Activated T-cell treated with anti-CD3 and anti-CD28 coated beads for 24 hours (primary cell): Measurements from ENCODE around the gene ZMYND8.
A peak's percentile ranks its signal among the peaks of the same experiment; 100 is the strongest.
"Not testable (repeated sequence)": the region's sequence is repeated elsewhere in the genome, so short reads cannot be mapped to it uniquely, and the experiment has no call there.

Experiments used
- DNase-seq: peaks from one replicate; pipeline ENCODE4 v3.0.0-alpha.2; 2020; ENCODE audit warnings: low read depth

Gene ZMYND8

GRCh38 chr20:47286681-47287080 lies 69.8 kb downstream of the ZMYND8 start:
- DNase-seq = no peak

DNA sequence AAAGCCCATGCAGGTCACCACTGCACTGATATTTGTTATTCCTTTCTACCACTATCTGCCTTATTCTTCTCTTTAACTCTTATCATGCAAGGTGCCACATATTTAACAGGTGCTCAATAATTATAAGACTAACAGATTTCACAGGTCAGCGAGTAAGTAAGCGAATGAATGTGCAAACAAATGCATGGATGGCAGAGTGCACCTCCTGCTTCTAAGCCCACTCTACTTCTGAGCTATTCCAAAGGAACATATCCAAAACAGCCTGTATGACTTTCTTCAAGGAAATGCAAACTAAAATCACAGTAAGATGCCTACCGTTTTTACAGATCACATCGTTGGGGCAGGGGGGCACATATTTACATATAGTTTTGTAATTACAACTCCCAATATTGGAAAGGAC lies 71.3 kb downstream of the ZMYND8 start:
- DNase-seq = no peak

DNA sequence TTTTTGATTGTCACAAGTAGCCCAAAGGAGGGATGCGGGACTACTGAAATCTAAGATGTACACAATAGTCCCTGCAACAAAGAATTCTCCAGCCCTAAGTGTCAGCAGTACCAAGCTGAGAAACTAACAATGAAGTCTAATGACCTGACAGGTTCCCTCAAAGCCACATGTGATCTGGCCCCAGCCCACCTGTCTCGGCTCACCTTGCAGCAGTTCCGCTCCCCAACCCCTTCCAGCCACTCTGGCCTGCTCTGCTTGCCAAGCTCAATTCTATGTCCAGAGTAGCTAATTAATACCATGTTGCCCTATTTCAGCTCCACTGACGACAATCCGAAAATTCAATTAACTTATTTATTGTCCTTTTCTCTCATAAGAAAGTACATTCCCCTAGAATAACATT lies 72.1 kb downstream of the ZMYND8 start:
- no peak for DNase-seq

DNA sequence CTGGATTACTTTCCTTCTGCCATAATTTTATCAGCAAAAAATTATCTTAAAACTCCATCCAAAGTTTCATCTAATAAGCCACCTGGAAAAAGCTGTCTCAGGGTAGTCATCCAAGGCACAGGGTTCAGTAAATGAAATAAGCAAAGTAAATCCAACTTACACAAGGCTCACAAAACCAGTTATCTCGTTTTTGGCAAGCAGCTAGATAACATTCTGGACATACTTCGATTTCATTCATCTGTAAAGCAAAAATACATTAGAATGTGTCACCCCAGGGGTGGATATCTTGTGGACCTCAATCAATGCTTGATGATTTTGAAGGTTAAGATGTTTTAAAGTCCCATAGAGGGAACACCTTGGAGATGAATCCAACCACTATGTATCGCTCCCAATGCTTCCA lies 73.1 kb downstream of the ZMYND8 start:
- no peak for DNase-seq

DNA sequence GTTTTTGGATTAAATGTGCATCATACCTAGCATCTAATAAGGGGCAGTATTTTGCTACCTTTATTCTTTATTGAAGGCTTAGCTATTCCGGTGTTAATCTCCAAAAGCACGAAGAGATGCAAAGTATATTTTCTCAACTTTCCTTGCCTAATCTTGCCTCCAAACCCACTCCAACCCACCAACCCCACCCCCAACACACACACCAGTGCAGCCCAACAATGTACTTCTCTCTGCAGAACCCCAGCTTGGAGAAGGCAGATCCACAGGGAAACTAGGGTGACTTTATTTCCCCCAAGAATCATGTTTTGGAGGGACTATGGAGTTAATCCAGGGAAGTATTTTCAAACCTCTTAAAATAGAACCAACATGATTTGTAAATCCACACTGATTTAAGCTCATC lies 73.6 kb downstream of the ZMYND8 start:
- DNase-seq = no peak

- no peak for DNase-seq
Observed at GRCh38 chr20:47281376-47281775, 75.1 kb downstream of the ZMYND8 start.

- no peak for DNase-seq
Observed at GRCh38 chr20:47280668-47281067, 75.8 kb downstream of the ZMYND8 start.

DNA sequence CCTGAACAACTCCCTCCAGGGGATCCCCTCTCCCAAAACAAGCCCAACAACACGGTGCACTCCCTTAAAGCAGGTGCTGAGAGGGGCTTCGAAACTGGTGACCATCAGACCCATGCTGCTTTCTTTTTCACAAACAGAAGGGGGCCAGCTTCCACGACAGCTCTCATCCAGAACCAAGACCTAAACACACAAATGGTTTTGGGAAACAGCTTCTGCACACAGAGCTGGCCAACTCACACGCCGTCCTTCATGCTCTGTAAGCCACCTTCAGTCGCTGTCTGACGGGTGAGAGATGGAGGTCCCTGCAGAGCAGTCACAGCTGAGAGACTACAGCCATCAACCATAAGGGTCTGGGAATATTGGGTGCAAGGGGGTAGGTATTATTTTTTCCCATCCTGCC lies 76.3 kb downstream of the ZMYND8 start:
- no peak for DNase-seq

- DNase-seq = no peak
Observed at GRCh38 chr20:47278907-47279348, 77.6 kb downstream of the ZMYND8 start.

DNA sequence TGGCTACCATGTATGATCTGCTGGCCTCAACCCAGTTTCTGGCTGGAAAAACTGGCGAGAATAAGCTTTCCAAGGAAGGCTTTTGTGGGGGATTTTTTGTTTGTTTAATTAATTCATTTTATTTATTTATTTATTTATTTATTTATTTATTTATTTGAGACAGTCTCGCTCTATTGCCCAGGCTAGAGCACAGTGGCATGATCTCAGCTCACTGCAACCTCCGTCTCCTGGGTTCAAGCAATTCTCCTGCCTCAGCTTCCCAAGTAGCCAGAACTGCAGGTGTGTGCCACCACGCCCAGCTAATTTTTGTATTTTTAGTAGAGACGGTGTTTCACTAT lies 79.0 kb downstream of the ZMYND8 start:
- not testable (repeated sequence) for DNase-seq

DNA sequence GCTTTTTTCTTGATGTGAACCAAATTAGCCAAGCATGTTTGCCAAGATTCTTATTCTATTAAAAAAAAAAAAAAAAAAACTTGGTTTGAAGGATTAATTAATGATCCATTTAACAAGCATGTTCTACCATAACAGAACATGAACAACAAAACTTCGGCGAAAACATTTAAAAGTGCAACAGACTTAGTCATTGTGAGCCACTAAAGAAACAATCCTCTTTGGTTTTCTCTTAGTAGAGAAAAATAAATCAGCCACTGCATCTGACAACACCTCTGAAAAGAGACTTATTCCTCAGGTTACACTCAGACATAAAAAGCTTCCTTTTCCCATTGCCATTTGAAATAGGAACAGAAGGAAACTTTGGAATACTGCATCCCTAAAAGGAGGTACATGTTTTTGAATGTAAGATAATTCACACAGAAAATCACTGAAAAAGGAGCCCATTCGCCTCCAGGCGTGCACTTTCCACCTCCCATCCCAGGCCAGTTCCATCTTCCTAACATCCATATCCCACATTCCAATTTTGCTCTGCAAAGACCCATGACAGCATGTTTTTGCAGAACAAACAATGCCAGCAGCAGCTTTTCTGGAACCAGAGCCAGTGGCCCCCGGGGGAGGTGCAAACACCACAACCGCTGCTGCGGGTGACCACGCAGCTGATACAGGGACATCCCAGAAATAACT lies 79.5 kb downstream of the ZMYND8 start:
- no peak for DNase-seq

DNA sequence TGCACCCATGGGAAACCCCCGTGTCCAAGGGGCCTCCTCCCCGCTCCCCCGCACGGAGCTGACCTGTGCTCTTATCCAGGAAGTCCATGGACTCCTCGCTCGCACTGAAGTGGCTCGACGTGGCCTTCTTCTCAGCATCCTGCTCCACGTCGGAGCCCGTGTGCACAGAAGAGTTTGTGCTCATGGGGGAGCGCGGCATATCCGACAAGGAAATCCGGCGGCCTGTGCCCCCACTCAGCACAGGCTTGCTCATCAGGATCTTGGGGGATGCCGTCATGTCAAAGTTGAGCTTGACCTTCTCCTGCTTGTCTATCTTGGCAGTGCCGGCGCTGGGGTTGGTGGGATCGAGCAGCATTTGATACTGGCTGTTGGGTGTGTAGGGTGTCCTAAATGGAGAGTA lies 80.2 kb downstream of the ZMYND8 start:
- no peak for DNase-seq

- no peak for DNase-seq
Observed at GRCh38 chr20:47275548-47275947, 81.0 kb downstream of the ZMYND8 start.

DNA sequence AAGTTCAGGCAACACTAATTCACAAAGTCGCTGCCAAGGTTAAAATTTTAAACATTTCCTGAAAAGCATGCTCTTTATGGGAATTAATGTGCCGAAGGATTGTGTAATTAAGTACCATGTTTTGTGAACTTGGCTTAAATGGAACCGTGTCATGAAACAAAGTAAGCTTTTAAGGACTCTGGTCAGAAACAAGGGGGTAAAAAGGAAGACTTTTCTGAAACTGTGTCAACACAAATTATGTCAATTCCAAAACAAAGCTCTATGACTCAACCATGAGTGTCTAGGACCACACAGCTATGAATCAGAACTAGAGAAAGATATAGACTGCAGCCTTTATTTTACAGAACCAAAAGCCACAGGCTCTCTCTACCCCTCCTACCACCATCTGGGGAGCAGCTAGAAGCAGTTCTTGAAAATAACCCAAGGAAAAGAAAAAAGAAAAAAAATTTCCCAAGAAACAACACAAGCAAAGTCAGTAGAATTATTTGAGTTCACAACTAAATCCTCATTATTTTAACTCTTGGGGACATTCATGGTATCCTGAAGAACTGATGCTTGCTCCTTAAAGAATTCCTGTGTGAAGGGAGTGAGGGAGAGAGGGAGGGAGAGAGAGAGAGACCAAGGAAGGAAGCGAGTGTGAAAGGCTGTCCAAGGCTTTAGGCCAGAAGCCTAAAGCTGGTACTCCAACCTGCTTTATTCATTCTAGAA lies 81.9 kb downstream of the ZMYND8 start:
- peak; percentile 18 for DNase-seq

GRCh38 chr20:47273591-47274235 lies 82.8 kb downstream of the ZMYND8 start:
- DNase-seq = no peak

DNA sequence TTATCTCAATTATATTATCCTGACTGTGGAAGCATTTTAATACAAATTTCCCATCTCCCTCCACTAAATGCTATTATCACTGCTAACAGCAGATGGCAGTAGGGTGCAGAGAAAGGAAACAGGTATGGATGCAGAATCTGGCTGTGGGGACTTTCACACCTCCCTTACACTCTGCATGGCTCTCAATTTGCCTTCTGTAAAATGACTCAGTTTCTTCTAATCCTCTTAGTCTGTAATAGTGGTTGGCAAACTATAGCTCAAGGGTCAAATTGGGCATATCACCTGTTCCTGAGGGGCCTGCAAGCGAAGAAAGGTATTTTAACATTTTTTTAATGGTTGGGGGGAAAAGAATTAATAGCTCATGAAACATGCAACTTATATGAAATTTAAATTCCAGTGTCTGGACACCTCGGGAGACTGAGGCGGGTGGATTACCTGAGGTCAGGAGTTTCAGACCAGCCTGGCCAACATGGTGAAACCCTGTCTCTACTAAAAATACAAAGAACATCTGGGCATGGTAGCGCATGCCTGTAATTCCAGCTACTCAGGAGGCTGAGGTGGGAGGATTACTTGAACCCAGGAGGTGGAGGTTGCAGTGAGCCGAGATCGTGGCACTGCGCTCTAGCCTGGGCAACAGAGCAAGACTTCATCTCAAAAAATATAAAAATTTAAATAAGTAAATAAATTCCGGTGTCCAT lies 83.5 kb downstream of the ZMYND8 start:
- peak; percentile 54 for DNase-seq

GRCh38 chr20:47271046-47271615 lies 85.4 kb downstream of the ZMYND8 start:
- DNase-seq = no peak

DNA sequence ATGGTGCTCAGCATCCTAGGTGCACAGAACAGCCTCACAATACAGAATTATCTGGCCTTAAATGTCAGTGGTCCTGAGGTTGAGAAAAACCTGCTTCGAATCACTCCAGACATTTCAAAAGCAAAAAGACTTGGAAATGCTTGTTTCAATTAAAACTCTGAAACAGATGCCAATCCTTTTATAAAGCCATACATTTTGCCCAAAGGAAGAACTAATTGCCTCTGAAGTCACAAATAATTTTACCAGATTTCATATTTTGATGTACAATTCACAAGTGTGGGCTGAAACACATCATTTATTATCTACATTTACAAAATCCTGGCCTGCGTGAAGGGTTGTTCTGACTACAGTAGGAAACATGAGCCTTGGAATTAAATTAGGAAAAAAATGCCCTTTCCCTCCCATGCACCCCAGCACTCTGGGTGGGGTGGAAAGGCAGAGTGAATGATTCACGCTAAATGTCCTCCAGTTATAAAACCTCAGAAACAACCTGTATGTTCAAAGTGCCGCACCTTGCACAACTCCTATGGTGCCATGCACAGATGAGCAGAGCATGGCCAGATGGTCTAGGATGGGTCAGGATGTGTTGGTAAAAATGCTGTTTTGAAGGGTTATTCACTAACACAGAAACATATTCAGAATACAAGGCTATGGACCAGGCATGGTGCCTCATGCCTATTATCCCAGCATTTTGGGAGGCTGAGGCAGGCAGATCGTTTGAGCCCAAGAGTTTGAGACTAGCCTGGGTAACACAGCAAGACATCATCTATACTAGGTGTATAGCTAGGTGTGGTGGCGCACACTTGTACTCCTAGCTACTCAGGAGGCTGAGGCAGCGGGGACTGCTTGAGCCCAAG lies 87.0 kb downstream of the ZMYND8 start:
- DNase-seq = no peak

- DNase-seq = no peak
Observed at GRCh38 chr20:47267621-47268020, 88.9 kb downstream of the ZMYND8 start.

DNA sequence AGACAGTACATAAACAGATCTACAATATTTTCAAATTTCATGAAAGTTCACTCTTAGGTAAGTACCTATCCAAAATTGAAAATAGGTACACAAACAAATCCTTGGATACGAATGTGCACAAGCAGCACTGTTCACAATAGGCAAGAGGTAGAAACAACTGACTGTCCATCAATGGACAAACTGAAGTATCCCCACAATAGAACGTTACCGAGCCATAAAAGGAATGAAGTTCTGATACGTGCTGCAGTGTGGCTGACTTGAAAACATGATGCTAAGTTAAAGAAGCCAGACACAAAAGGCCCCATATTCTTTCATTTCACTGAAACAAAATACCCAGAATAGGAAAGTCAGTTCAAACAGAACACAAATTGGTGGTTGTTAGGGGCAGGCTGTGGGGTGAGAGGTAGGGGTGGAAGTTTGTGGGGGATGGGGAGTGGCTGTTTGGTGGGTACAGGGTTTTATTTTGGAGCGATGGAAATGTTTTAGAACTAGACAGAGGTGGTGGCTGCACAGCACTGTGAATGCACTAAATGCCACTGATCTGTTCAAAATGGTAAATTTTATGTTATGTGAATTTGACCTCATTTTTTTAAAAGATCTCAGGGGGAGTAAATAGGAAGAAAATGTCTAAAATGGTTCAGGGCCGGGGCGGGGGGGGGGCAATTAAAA lies 89.5 kb downstream of the ZMYND8 start:
- no peak for DNase-seq

- no peak for DNase-seq
Observed at GRCh38 chr20:47265984-47266383, 90.5 kb downstream of the ZMYND8 start.
